Limb (tissue), 2 donors: ENCODE measurements around the gene RSRP1.

ENCODE experiments used
- DNase-seq, 2 donors: peaks; one replicate each; pipeline ENCODE4 v3.0.0-alpha.2; 2016; ENCODE audit errors: extremely low spot score in 2 of 2

RSRP1 gene

GRCh38 chr1:25217598-25218232 lies 29.5 kb downstream of the RSRP1 start:
- DNase-seq: no peak

- no peak for DNase-seq
These were observed 30.2 kb downstream of the RSRP1 start for GRCh38 chr1:25217015-25217414.

GRCh38 chr1:25216123-25216522 lies 31.1 kb downstream of the RSRP1 start:
- DNase-seq: no peak

GRCh38 chr1:25212725-25213124 lies 34.5 kb downstream of the RSRP1 start:
- DNase-seq: no peak

GRCh38 chr1:25210728-25211127 lies 36.5 kb downstream of the RSRP1 start:
- no peak for DNase-seq

- no peak for DNase-seq
These were observed 37.7 kb downstream of the RSRP1 start for GRCh38 chr1:25209516-25209915.

- no peak for DNase-seq
These were observed 38.6 kb downstream of the RSRP1 start for GRCh38 chr1:25208561-25209222.

GRCh38 chr1:25208092-25208491 lies 39.2 kb downstream of the RSRP1 start:
- no peak for DNase-seq

GRCh38 chr1:25206201-25206600 lies 41.1 kb downstream of the RSRP1 start:
- no peak for DNase-seq

GRCh38 chr1:25205786-25206185 lies 41.5 kb downstream of the RSRP1 start:
- DNase-seq: no peak

GRCh38 chr1:25204797-25205480 lies 42.3 kb downstream of the RSRP1 start:
- peak in 1 of 2 donors; percentile 76 for DNase-seq

GRCh38 chr1:25201006-25201405 lies 46.2 kb downstream of the RSRP1 start:
- DNase-seq: no peak

- peak; percentile 52 to 57 for DNase-seq
These were observed 47.2 kb downstream of the RSRP1 start for GRCh38 chr1:25199819-25200620.

GRCh38 chr1:25198663-25199252 lies 48.5 kb downstream of the RSRP1 start:
- peak; percentile 47 to 61 for DNase-seq

GRCh38 chr1:25197982-25198662 lies 49.1 kb downstream of the RSRP1 start:
- no peak for DNase-seq

GRCh38 chr1:25197235-25197975 lies 49.8 kb downstream of the RSRP1 start:
- no peak for DNase-seq

- DNase-seq: no peak
These were observed 50.4 kb downstream of the RSRP1 start for GRCh38 chr1:25196830-25197229.

- DNase-seq: no peak
These were observed 51.4 kb downstream of the RSRP1 start for GRCh38 chr1:25195835-25196234.

GRCh38 chr1:25194572-25195020 lies 52.7 kb downstream of the RSRP1 start:
- DNase-seq: no peak

- no peak for DNase-seq
These were observed 53.2 kb downstream of the RSRP1 start for GRCh38 chr1:25194054-25194453.
